ENCODE results near the gene CCT5.

The CCT5 gene

DNA sequence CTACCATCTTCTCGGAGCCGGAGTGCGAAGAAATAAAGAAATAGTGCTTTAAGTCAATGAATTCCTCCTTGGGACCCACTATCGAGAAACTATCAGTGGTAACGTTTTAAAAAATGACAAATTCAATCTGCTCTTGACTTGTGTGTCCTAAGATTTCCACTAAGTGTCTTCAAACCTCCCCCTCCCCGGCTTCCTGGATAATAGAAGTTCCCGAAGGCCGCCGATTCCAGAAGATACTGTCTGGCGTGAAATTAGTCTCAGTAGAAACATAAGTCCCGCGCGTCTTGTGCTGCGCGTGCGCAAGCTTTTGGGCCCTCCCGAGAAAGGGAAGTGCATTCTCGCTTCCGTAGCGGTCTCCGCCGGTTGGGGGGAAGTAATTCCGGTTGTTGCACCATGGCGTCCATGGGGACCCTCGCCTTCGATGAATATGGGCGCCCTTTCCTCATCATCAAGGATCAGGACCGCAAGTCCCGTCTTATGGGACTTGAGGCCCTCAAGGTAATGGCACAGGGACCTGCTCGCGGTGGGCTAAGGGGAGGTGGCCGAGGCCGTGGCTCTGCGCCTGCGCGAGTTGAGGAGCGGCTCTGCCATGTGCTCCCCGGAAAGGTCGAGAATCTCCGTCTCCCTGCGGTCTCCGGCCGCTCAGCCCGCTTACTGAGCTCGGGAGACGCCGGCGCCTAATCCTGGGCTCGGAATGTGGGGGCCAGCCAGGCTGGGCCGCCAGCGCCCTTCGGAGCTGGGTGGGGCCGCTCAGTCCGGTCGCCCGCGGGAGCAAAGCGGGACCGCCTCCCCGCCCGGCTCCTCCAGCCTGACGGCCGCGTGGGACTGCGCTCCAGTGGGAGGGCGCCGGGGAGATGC is at the start of gene CCT5:
Gene CCT5 (plus strand): TSS at position 333 of the 858 bp plus-strand sequence. CDS start 61 bp downstream, at position 394.
- DNase-seq, result peak; percentile 95

- no peak for DNase-seq
These were observed 48.7 kb upstream of the CCT5 start for GRCh38 chr5:10201223-10201868.

GRCh38 chr5:10202089-10202910 is 47.8 kb upstream of the CCT5 start:
- no peak for DNase-seq

DNA sequence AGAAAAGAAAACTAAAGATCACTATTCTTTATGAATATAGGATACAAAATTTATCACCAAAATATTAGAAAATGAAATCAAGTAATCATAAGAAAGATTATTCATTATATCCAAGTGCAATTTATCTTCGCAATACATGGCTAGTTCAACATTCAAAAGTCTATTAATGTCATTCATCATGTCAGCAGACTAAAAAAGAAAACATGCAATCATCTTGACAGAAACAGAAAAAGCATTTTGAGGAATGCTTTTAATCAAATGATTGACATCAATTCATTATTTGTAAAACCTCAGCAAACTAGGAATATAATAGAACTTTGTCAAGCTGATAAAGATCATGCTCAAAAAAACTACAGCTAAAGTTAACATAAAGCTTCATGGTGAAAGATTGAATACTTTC is 41.1 kb upstream of the CCT5 start:
- no peak for DNase-seq

GRCh38 chr5:10213316-10213715 is 36.8 kb upstream of the CCT5 start:
- no peak for DNase-seq

DNA sequence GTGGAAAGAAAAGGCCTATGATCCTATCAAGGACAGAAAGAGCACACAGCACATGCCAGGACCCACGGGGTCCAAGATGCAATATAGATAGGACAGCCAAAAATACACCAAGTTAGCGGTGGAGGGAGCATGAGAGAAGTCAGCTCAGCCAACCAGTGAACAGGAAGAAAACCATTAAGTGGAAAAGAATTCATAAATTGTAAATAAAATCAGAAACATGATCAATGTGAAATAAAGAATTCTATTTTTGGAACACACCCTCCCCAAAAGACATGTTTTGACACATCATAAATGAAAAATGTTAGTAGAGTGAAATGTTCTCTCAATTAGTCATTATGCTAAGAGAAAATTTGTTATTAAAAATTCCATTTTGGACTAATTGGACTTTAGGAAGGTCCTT is 36.0 kb upstream of the CCT5 start:
- DNase-seq, result no peak

- no peak for DNase-seq
These were observed 34.7 kb upstream of the CCT5 start for GRCh38 chr5:10215366-10215765.

DNA sequence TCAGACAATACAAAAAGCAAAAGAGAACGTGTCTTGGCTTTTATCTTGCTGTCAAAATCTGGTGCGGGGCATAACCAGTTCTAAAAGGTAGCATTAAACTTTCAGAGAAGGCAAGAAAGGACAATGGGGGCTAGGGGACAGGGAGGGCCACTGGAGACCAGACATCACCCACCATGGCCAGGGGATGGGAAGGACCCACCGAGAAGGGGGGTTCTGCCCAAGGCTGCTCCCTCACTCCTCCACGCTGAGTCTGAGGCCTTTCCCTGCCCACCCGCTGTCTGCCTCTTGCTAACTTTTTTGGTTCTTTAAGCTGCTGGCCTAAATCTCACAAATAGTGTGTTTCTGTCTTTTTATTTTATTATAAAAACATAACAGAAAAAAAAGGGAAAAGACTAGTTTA is 34.0 kb upstream of the CCT5 start:
- no peak for DNase-seq

GRCh38 chr5:10218658-10219057 is 31.4 kb upstream of the CCT5 start:
- no peak for DNase-seq

DNA sequence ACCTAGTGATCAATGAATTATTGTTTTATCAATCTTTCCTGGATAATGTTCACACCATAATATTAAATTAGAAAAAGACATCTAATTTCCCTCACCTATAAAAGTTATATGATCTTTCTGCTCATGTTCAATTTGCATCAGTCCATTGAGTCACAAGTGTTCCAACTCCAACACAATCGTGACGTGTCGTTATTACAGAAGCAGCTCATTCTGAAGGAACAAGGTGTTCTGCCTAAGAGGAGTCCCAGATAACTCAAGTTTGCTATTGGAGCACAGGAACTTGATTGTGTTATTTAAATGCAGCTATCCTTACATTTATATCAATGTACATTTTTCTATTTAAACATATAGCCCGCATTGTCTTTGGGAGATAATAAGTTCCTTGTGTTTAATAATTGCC is 31.0 kb upstream of the CCT5 start:
- no peak for DNase-seq

DNA sequence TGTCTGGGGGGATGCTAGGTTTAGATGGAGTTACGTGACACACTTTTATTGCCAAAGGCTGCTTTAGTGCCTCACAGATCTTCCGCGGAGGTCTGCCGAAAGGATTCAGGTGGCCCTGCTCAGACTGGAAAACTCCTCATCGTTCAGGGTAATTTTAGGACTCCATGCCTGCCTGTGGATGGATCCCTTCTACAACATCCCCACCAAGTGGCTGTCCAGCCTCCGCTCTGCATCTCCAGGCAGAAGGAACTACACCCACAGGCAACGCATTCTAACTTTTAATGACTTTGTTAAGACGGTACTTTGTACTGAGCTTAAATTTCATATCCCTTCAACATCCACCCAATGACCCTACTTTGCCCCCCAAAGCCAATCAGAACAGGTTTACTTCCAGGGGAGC is 29.8 kb upstream of the CCT5 start:
- no peak for DNase-seq

DNA sequence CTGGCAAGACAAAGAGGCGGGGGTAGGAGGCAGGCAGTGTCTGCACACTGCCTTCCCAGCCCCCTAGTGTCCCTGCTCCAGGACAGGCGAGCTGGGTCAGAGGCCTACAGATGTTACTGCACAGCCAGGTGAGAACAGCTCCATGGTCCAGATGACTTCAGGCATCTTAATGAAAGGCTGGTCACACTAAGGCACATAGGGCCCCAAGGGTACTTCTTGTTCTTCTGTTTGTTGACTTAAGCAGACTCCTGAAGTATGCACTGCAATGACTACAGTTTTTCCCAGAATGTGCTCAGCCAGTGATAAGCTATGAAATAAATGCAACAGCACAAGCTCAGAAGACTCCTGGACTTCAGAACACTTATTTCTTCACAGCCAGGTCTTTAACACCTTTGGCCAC is 27.8 kb upstream of the CCT5 start:
- no peak for DNase-seq

- DNase-seq, result no peak
These were observed 22.7 kb upstream of the CCT5 start for GRCh38 chr5:10227379-10227778.

GRCh38 chr5:10228288-10228687 is 21.8 kb upstream of the CCT5 start:
- DNase-seq, result no peak

- no peak for DNase-seq
These were observed 20.6 kb upstream of the CCT5 start for GRCh38 chr5:10229306-10230048.

DNA sequence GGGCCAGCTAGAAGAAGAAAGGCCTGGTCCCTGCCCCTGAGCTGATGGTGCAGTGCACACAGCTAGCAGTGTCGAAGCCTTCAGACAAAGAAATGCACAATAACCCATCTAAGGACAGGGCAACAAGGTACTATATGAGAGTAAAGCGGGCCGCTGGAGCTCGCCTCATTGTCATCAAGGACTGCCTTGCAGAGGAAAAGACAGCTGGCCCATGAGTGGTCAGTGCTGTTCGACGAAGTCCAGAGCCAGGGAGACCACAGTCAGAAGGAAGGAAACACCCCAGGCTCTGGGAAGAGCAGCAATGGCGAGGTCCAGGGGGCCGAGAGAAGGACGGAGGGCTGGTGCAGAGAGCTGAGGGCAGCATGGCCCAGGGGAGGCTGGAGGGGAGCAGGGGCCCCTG is 17.7 kb upstream of the CCT5 start:
- no peak for DNase-seq

- no peak for DNase-seq
These were observed 17.1 kb upstream of the CCT5 start for GRCh38 chr5:10233011-10233410.

DNA sequence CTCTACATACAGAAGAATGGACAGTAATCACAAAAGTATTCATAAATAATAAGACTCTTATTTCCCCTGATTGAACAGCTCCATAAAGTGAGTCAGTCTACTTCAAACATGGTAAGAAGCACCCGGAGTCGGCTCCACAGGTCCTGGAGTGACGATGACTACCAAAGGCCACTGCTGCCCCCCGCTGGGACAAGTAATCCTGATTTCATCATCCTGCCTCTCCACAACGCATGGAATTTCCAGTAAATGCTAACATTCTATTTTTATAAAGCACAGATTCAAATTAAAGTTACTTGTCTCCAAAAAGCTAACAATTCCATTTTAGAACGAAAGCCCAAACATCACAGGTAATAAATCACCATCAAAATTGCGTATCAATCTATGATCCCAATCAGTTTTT is 16.6 kb upstream of the CCT5 start:
- DNase-seq, result no peak

DNA sequence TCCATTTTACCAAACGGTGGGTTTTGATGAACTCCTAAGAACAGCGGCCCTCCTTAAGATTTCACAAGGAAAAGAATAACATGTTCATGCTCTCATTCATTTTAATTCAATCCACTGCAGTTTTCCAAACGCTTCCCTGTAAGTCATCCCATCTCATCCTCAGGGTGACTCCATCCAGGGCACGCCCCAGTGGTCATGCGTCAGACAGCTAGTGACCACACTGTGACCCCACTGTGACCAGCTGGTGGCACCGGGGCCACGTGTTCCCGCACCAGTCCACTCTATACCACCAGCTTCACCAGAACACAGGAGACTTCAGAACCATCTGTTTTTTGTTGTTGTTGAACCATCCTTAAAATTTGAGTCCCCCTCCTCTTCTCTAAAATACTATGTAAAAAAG is 14.7 kb upstream of the CCT5 start:
- DNase-seq, result no peak

DNA sequence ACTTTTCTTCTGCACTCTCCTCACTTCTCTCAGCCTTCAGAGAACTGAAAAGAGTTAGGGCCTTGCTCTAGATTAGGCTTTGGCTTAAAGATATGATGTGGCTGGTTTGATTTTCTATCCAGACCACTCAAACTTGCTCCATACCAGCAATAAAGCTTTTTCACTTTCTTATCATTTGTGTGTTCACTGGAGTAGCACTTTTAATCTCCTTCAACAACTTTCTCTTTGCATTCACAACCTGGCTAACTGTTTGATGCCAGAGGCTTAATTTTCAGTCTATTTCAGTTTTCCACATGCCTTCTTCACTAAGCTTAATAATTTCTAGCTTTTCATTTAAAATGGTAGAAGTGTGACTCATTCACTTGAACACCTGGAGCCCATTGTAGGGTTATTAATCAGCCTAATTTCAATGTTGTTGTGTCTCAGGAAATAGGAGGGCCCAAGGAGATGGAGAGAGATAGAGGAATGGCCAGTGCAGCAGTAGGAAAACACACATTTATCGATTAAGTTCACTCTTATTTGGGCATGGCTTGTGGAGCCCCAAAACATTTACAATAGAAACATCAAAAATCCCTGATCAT is 6.3 kb upstream of the CCT5 start:
- DNase-seq, result no peak

DNA sequence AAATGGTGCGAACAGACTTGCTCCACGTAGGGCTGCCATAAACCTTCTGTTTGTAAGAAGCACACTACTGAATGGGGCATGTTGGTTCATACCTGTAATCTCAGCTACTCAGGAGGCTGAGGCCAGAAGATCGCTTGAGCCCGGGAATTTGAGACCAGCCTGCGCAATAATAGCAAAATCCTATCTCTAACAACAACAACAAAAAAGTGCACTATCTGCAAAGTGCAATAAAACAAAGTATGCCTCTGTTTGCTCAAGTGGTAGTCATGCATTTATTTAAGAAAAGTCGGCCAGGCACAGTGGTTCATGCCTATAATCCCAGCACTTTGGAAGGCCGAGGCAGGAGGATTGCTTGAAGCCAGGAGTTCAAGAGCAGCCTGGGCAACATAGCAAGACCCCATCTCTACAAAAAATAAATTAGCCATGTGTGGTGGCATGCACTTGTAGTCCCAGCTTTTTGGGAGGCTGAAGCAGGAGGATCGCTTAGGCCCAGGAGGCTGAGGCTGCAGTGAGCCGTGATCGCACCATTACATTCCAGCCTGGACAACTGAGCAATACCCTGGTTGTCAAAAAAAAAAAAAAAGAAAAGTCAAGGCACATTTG is 5.6 kb upstream of the CCT5 start:
- no peak for DNase-seq

DNA sequence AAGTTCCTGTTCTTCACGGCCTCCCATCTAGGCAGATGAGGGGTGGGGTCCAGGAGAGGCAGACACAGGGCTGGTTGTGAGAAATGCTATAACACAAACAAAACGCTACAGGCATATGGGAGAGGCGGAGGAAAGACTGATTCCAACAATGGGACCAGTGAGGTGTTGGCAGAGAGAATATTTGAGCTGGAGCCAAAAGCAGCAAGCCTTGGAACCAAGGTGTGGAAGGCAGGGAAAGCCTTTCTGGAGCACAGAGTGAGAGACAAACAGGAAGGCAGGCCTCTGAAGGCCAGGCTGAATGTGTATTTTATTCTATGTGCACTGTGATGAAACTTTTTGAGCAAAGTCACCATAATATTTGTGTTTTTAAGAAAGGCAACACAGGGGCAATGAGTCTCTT is 3.3 kb upstream of the CCT5 start:
- DNase-seq, result no peak
